ENCODE data around the gene ABHD12. TPM values are rescaled to one million over a fixed set of nuclear protein-coding genes. Genes with fewer than 3 reads are reported as not detected.

Gene ABHD12
- total RNA-seq, 1 experiment from 2014 or later = 60.1 TPM

DNA sequence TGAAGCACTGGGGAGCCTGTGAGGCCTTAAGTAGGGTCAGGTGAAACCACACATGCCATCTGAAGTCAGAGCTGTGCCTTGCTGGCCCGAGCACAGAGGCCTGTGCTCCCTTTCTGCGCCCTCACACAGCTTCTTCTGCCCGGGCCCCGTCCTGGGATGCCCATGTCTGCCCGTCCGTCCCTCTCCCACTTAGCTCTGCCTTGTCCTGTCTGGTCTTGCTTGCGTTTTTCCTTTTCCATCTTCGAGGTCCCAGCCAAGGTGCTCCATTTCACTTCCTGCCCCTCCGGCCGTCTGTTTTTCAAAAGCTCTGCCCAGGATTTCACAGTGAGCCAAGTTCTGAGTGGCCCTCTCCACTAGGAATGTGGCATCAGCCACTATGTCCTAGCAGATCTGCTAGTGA, 97.1 kb downstream of the ABHD12 start:
- H3K4me1 ChIP-seq (replicated peaks; ENCODE audit: insufficient read depth) = no peaks in the 10 kb centered on the region
- intact Hi-C loops (cut with micrococcal nuclease; ENCODE audit: unreplicated experiment) = loop anchor here (10.0 kb wide), 1 partner anchor 119 kb away; no protein-coding TSS in a partner anchor
- no peaks in the 10 kb centered on the region; the same call in none of the 2 replicates for H4K20me1 ChIP-seq (ENCODE audit: insufficient read depth)
- H3K4me3 ChIP-seq = no peak overlapping the region
- no peak for DNase-seq
- H3K27me3 ChIP-seq (ENCODE audit: insufficient read depth, low read depth) = no peaks in the 10 kb centered on the region
- H3K9me2 ChIP-seq (ENCODE audit: insufficient read depth) = no peaks in the 10 kb centered on the region
- no peak overlapping the region for H3K27ac ChIP-seq
- H3F3A ChIP-seq (ENCODE audit: insufficient read depth, low read depth) = peaks cover 39% of the 10 kb centered on the region; the same call in 1 of the 2 replicates
- ChIA-PET CTCF (interaction anchor here (1.1 kb wide), 1 partner anchor 106 kb away, joined by 4 read pairs; no protein-coding TSS in a partner anchor), POLR2A (ENCODE audit: unreplicated experiment) (no interaction called here)
- peaks cover 10% of the 10 kb centered on the region; the same call in 1 of the 2 replicates for H3K36me3 ChIP-seq (ENCODE audit: low read depth)
- no TSS peak for BruUV-seq (replicated peaks)
- H3K4me2 ChIP-seq = no peak overlapping the region
- no peak overlapping the region for H2AFZ ChIP-seq
- TF ChIP-seq EZH2 (IDR thresholded peaks at IDR 0.05; ENCODE audit: low read depth) = no peak
- TF ChIP-seq, protein P1, sequence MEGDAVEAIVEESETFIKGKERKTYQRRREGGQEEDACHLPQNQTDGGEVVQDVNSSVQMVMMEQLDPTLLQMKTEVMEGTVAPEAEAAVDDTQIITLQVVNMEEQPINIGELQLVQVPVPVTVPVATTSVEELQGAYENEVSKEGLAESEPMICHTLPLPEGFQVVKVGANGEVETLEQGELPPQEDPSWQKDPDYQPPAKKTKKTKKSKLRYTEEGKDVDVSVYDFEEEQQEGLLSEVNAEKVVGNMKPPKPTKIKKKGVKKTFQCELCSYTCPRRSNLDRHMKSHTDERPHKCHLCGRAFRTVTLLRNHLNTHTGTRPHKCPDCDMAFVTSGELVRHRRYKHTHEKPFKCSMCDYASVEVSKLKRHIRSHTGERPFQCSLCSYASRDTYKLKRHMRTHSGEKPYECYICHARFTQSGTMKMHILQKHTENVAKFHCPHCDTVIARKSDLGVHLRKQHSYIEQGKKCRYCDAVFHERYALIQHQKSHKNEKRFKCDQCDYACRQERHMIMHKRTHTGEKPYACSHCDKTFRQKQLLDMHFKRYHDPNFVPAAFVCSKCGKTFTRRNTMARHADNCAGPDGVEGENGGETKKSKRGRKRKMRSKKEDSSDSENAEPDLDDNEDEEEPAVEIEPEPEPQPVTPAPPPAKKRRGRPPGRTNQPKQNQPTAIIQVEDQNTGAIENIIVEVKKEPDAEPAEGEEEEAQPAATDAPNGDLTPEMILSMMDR (conservative IDR thresholded peaks at IDR 0.05) = no peak
- H3K9me3 ChIP-seq (ENCODE audit: insufficient read depth, low read depth) = no peaks in the 10 kb centered on the region
- no peaks in the 10 kb centered on the region for H3K79me2 ChIP-seq (ENCODE audit: low read depth)

GRCh38 chr20:25292176-25292891, 98.3 kb downstream of the ABHD12 start:
- Histone ChIP-seq H4K20me1 (ENCODE audit: insufficient read depth) (no peaks in the 10 kb centered on the region; the same call in none of the 2 replicates), H3K36me3 (ENCODE audit: low read depth) (peaks cover 10% of the 10 kb centered on the region; the same call in 1 of the 2 replicates), H3K27ac (no peak overlapping the region), H3K4me2 (no peak overlapping the region), H3K27me3 (ENCODE audit: insufficient read depth, low read depth) (no peaks in the 10 kb centered on the region), H3K4me1 (replicated peaks; ENCODE audit: insufficient read depth) (no peaks in the 10 kb centered on the region), H3K4me3 (no peak overlapping the region), H2AFZ (no peak overlapping the region), H3K9me3 (ENCODE audit: insufficient read depth, low read depth) (no peaks in the 10 kb centered on the region), H3F3A (ENCODE audit: insufficient read depth, low read depth) (peaks cover 36% of the 10 kb centered on the region; the same call in 1 of the 2 replicates), H3K9me2 (ENCODE audit: insufficient read depth) (no peaks in the 10 kb centered on the region), H3K79me2 (ENCODE audit: low read depth) (no peaks in the 10 kb centered on the region)
- no peak for DNase-seq
- intact Hi-C loops (cut with micrococcal nuclease; ENCODE audit: unreplicated experiment) = loop anchor here (10.0 kb wide), 1 partner anchor 118 kb away; no protein-coding TSS in a partner anchor
- TF ChIP-seq EZH2 (IDR thresholded peaks at IDR 0.05; ENCODE audit: low read depth) = no peak
- TF ChIP-seq, protein P1 (conservative IDR thresholded peaks at IDR 0.05) = no peak
- POLR2A ChIA-PET (ENCODE audit: unreplicated experiment) = no interaction called here
- CTCF ChIA-PET = no interaction called here
- BruUV-seq (replicated peaks) = no TSS peak

DNA sequence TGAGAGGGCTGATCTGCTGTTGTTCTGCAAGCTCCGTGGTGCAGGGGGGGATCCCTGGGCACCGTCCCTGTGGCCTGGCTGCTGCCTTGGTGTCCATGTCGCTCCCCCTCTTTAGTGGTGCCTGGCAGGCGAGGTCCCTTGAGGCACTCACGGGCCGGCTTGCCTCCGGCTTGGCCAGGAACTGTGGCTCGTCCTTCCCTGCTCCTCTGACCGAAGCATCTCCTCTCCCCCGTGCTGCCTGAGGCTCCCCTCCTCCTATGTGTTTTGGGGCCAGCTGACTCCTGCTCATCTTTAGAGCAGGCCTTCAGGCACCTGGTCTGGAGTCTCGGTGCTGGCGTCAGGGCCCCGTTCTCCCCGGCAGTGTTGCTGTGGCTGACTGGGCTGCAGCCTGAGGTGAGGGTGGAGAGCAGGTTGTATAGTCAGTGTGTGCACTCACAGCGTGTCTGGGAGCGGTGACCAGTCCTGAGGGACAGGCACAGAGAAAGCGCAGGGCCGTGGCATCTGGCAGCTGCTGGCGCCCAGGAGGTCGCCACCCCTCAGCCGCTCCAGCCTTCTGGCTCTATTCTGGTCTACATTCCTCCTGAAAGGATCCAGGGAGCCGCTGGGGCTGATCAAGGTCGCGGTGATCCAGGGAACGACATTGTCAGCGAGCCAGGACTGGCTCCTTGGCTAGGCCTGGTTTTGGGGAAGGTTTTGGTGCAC, 99.1 kb downstream of the ABHD12 start:
- Histone ChIP-seq H3K4me3 (no peak overlapping the region), H3K9me2 (ENCODE audit: insufficient read depth) (no peaks in the 10 kb centered on the region), H3K27me3 (ENCODE audit: insufficient read depth, low read depth) (no peaks in the 10 kb centered on the region), H4K20me1 (ENCODE audit: insufficient read depth) (peaks cover 1% of the 10 kb centered on the region; the same call in 1 of the 2 replicates), H3K79me2 (ENCODE audit: low read depth) (no peaks in the 10 kb centered on the region), H3K4me2 (no peak overlapping the region), H3K27ac (no peak overlapping the region), H3K36me3 (ENCODE audit: low read depth) (peaks cover 10% of the 10 kb centered on the region), H3K4me1 (replicated peaks; ENCODE audit: insufficient read depth) (no peaks in the 10 kb centered on the region), H3K9me3 (ENCODE audit: insufficient read depth, low read depth) (no peaks in the 10 kb centered on the region), H2AFZ (no peak overlapping the region), H3F3A (ENCODE audit: insufficient read depth, low read depth) (peaks cover 30% of the 10 kb centered on the region; the same call in 1 of the 2 replicates)
- TF ChIP-seq EZH2 (IDR thresholded peaks at IDR 0.05; ENCODE audit: low read depth) = no peak
- TF ChIP-seq, protein P1 (conservative IDR thresholded peaks at IDR 0.05) = no peak
- no peak for DNase-seq
- no TSS peak for BruUV-seq (replicated peaks)
- CTCF ChIA-PET = no interaction called here
- intact Hi-C loops (cut with micrococcal nuclease; ENCODE audit: unreplicated experiment) = loop anchor here (10.0 kb wide), 1 partner anchor 117 kb away; no protein-coding TSS in a partner anchor
- POLR2A ChIA-PET (ENCODE audit: unreplicated experiment) = no interaction called here

All from PC-9 (cell line).